Measurements from ENCODE around the gene SPDYC.

DNA sequence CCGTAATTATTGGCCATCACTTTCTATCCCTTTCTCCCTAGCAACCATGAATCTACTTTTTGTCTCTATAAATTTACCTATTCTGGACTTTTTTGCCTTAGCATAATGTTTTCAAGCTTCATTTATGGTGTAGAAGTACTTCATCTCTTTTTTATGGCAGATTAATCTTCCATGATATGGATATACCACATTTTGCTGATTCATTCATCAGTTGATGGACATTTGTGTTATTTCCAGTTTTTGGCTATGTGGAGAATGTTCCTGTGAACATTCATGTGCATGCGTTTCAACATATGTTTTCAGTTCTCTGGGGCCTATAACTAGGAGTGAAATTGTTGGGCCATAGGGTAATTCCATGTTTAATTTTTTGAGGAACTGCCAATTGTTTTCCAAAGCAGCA is 24.5 kb downstream of the SPDYC start:
- TF ChIP-seq, protein P1, sequence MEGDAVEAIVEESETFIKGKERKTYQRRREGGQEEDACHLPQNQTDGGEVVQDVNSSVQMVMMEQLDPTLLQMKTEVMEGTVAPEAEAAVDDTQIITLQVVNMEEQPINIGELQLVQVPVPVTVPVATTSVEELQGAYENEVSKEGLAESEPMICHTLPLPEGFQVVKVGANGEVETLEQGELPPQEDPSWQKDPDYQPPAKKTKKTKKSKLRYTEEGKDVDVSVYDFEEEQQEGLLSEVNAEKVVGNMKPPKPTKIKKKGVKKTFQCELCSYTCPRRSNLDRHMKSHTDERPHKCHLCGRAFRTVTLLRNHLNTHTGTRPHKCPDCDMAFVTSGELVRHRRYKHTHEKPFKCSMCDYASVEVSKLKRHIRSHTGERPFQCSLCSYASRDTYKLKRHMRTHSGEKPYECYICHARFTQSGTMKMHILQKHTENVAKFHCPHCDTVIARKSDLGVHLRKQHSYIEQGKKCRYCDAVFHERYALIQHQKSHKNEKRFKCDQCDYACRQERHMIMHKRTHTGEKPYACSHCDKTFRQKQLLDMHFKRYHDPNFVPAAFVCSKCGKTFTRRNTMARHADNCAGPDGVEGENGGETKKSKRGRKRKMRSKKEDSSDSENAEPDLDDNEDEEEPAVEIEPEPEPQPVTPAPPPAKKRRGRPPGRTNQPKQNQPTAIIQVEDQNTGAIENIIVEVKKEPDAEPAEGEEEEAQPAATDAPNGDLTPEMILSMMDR (conservative IDR thresholded peaks at IDR 0.05; ENCODE audit: low read depth, low read length) = no peak
- no peak for TF ChIP-seq EZH2phosphoT487 (IDR thresholded peaks at IDR 0.05; ENCODE audit: borderline replicate concordance, low read length)

All from PC-3 (cell line).